Ishikawa (cell line): ENCODE measurements around the gene DAP.

Experiments
- CEBPB ChIP-seq: IDR thresholded peaks from 2 replicates; pipeline ENCODE4 v1.6.1; 2012
- CREB1 ChIP-seq: IDR thresholded peaks from 2 replicates; pipeline ENCODE4 v1.6.1; 2012; ENCODE audit warnings: low read depth
- EGR1 ChIP-seq: IDR thresholded peaks from 2 replicates; pipeline ENCODE4 v1.6.1; 2012
- EP300 ChIP-seq: IDR thresholded peaks from 2 replicates; pipeline ENCODE4 v1.6.1; 2012; ENCODE audit warnings: borderline replicate concordance
- FOXM1 ChIP-seq: IDR thresholded peaks from 2 replicates; pipeline ENCODE4 v1.6.1; 2012; ENCODE audit warnings: low read depth, borderline replicate concordance
- MAX ChIP-seq: IDR thresholded peaks from 2 replicates; pipeline ENCODE4 v1.6.1; 2012
- NFIC ChIP-seq: IDR thresholded peaks from 2 replicates; pipeline ENCODE4 v1.6.1; 2012
- RAD21 ChIP-seq: IDR thresholded peaks from 2 replicates; pipeline ENCODE4 v1.6.1; 2012; ENCODE audit warnings: low read depth
- REST ChIP-seq: IDR thresholded peaks from 2 replicates; pipeline ENCODE4 v1.6.1; 2012; ENCODE audit warnings: low read depth, mild to moderate bottlenecking
- TAF1 ChIP-seq: IDR thresholded peaks from 2 replicates; pipeline ENCODE4 v1.6.1; 2012; ENCODE audit warnings: low read depth, mild to moderate bottlenecking
- TCF12 ChIP-seq: IDR thresholded peaks from 2 replicates; pipeline ENCODE4 v1.6.1; 2012; ENCODE audit warnings: low read depth
- TEAD4 ChIP-seq: IDR thresholded peaks from 2 replicates; pipeline ENCODE4 v1.6.1; 2012
- USF1 ChIP-seq: IDR thresholded peaks from 2 replicates; pipeline ENCODE4 v1.6.1; 2012
- YY1 ChIP-seq: IDR thresholded peaks from 2 replicates; pipeline ENCODE4 v1.6.1; 2012; ENCODE audit warnings: low read depth
- ZBTB7A ChIP-seq: IDR thresholded peaks from 2 replicates; pipeline ENCODE4 v1.6.1; 2012; ENCODE audit warnings: low read depth

The DAP gene

GRCh38 chr5:10736808-10737207 lies 24.2 kb downstream of the DAP start:
- TF ChIP-seq FOXM1 (no peak), YY1 (no peak), NFIC (no peak), RAD21 (no peak), MAX (no peak), TEAD4 (no peak), TAF1 (no peak), CREB1 (no peak), REST (no peak), EP300 (no peak), USF1 (no peak), CEBPB (no peak), ZBTB7A (no peak), EGR1 (no peak), TCF12 (no peak)

- TF ChIP-seq TAF1: no peak
- TF ChIP-seq TCF12: no peak
- no peak for TF ChIP-seq TEAD4
- no peak for TF ChIP-seq MAX
- TF ChIP-seq REST: no peak
- TF ChIP-seq RAD21: no peak
- no peak for TF ChIP-seq ZBTB7A
- no peak for TF ChIP-seq CEBPB
- no peak for TF ChIP-seq EGR1
- no peak for TF ChIP-seq EP300
- TF ChIP-seq CREB1: no peak
- TF ChIP-seq NFIC: no peak
- no peak for TF ChIP-seq YY1
- TF ChIP-seq FOXM1: no peak
- TF ChIP-seq USF1: no peak
Measured at GRCh38 chr5:10736354-10736753, 24.7 kb downstream of the DAP start.

- TF ChIP-seq EP300 (no peak), TEAD4 (no peak), ZBTB7A (no peak), MAX (no peak), TAF1 (no peak), NFIC (no peak), USF1 (no peak), EGR1 (no peak), CREB1 (no peak), REST (no peak), TCF12 (no peak), FOXM1 (no peak), YY1 (no peak), RAD21 (no peak), CEBPB (no peak)
Measured at GRCh38 chr5:10735569-10736276, 25.3 kb downstream of the DAP start.
